Hepatocyte (in vitro differentiated cells): Measurements from ENCODE around the gene MAPK4.

ENCODE experiments used
- EZH2 ChIP-seq: fragments of 200-600 bp; sonication (generic); IDR thresholded peaks from 2 replicates; pipeline ENCODE4 v1.6.1; 2016; ENCODE audit warnings: antibody characterized with exemption, mild to moderate bottlenecking, borderline replicate concordance
- TF ChIP-seq, protein P1 (sequence below): fragments of 200-600 bp; sonication (generic); IDR thresholded peaks from 2 replicates; pipeline ENCODE4 v1.5.1; 2016; ENCODE audit warnings: antibody characterized with exemption, mild to moderate bottlenecking; ENCODE audit not compliant: poor library complexity

DNA sequence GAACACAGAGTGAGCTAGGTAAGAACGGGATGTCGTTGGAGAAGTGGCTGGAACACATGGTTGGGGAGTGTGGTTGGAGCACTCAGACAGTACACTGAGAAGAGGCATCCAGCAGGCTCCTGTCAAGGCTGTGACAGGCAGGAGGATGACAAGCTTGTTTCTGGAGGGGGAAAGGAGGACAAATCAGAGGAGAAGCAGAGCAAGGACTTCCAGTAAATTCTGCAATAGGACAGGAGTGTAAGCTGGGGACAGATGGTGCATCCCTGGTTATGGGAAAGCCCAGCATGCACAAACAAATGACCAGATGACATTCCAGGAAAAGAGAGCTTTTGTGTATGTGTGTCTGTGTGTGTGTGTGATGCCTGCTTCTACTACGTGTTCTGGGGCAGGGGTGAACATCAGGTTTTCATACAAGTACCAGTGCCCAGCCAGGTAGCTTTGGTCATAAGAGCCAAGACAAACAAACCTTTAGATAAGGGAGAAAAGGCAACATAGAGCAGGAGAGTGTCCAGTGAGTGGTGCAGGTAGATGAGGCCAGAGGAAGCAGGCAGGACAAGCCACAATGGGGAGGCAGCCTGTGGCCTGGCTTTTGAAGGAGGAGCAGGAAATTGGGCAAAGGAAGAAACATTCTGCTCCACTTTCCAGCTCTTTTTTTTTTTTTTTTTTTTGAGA, 32.1 kb upstream of the MAPK4 start:
- TF ChIP-seq, protein P1, sequence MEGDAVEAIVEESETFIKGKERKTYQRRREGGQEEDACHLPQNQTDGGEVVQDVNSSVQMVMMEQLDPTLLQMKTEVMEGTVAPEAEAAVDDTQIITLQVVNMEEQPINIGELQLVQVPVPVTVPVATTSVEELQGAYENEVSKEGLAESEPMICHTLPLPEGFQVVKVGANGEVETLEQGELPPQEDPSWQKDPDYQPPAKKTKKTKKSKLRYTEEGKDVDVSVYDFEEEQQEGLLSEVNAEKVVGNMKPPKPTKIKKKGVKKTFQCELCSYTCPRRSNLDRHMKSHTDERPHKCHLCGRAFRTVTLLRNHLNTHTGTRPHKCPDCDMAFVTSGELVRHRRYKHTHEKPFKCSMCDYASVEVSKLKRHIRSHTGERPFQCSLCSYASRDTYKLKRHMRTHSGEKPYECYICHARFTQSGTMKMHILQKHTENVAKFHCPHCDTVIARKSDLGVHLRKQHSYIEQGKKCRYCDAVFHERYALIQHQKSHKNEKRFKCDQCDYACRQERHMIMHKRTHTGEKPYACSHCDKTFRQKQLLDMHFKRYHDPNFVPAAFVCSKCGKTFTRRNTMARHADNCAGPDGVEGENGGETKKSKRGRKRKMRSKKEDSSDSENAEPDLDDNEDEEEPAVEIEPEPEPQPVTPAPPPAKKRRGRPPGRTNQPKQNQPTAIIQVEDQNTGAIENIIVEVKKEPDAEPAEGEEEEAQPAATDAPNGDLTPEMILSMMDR: no peak
- TF ChIP-seq EZH2: no peak
